GM21423 (cell line): ENCODE data around the gene KAZN.

Source experiments
- ATAC-seq: cut with Tn5 transposase; IDR thresholded peaks from one replicate; pipeline ENCODE4 v1.9.1; 2021; ENCODE audit warnings: mild to moderate bottlenecking, moderate library complexity; ENCODE audit not compliant: unreplicated experiment

KAZN gene

DNA sequence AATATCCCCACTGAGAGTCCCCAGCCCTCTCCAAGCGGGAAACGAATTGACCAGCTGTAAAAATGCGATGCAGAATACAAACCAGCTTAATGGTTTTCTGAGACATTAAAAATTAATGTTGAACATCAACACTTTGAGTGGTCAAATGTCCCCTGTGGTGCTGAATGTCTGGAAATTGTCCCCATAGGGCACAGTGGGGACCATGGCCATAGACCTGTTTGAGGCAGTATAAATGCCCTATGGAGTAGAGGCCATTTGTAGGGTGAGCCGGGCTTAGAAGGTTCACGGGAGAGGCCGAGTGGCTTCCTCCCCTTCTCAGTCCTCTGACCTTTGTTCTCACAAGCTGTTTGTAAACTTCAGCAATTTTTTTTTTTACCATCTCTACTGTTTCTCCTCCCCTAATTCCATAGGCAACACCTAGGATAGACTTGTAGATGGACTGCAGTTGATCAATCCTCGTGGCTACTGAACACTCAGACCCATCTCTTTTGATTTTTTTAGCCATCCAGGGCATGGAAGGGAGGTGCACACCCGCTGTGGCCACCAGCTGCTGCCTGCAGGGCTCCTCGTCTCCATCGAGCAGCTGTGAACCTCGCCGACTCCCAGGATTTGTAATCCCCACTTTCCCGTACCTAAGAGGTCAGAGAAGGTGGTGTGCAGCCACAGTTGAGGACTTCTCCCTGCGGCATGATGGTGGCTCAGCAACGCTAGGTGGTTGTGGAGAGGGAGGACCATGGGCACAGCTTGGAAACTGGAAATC lies 41.0 kb downstream of the KAZN start:
- ATAC-seq, result no peak

DNA sequence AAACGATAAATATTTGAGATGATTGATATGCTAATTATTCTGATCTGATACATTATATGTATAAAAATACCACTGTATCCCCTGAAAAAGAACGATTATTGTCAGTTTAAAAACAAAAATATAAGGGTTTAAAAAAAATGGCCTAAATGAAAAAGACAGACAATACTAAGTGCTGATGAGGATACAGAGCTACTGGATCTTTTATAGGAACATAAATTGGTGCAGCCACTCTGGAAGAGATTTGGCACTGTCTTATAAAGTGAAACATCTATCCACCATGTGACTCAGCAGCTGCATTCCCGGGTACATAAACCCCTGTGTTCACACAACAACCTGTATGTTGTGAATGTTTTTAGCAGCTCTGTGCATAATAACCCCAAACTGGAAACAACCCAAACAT lies 44.2 kb downstream of the KAZN start:
- no peak for ATAC-seq

- no peak for ATAC-seq
Observed at GRCh38 chr1:14646973-14647372, 48.5 kb downstream of the KAZN start.

DNA sequence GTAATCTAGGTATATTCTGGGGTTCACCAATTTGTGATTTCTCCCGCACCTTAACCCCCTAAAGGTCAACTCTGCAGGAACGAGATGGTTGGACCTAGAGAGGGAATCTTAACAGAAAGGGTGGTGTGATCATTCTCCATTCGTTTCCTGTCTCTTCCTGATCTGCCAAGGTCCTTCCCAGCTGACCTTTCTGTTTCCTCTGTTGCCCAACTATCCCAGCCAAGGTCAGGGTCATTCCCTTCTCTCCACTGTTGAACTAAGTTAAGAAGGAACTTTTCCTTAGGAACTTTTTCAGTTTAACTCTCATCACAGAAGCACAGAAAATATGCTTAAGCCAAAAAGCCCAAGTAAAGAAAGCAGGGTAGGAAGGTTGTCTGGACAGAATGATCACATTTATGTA lies 49.3 kb downstream of the KAZN start:
- no peak for ATAC-seq

- no peak for ATAC-seq
Observed at GRCh38 chr1:14648391-14648790, 49.9 kb downstream of the KAZN start.

DNA sequence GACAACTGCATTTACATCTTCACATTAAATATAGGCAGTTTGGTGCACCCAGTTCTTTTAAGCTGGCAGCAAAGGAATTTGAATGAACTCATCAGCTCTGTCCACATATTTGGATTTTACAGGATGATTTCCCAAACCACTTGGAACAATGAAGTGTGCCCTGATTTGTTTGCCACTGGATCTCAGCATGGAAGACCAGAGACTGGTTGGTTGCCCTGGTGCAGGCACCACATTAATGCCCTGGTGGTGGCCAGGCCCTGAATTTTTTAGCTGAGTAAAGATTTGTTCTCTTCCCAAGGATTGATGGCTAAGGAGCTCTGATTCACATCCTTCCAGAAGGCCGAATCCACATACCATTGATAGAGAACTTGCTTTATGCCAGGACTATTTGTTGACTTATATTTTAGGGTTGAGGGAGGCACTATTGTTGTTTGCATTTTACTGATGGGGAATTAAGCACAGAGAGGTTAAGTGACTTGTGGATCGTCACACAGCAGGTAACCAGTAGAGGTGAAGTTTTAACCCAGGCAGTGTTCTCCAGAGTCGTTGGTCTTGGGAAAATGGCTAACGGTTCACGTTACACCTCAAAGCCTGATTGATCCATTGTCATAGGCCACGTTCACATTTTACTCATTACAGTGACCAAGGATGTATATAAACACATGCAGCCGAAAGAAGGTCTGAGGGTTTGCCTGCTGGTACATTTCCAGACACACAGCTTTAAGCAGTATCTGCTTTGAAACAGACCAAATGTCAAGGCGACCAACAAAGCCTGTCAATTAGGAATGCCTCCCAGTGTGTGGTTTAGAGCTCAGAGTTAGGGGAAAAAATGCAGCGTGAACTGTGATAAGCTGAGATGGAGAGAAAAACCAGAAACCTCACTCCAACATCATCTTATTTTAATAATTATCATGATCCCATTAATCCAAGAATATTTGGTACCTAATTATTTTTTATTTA lies 50.7 kb downstream of the KAZN start:
- no peak for ATAC-seq

DNA sequence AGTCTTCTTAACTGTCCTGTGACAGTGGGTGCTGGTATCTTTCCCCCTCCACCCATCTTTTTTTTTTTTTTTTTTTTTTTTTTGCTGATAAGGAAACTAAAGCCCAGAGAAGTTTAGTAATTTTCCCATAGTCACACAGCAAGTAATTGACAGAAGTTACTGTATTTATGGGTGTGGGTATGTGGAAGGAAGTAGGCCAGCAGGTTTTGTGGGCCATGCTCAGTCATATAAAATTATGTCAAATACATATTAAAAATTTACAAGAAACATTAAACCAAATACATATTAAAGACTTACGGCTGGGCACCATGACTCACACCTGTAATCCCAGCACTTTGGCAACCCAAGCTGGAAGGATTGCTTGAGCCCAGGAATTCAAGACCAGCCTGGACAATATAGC lies 51.5 kb downstream of the KAZN start:
- no peak for ATAC-seq

- ATAC-seq, result no peak
Observed at GRCh38 chr1:14650951-14651350, 52.5 kb downstream of the KAZN start.

GRCh38 chr1:14652840-14653239 lies 54.4 kb downstream of the KAZN start:
- ATAC-seq, result no peak

- no peak for ATAC-seq
Observed at GRCh38 chr1:14653461-14653960, 55.0 kb downstream of the KAZN start.

DNA sequence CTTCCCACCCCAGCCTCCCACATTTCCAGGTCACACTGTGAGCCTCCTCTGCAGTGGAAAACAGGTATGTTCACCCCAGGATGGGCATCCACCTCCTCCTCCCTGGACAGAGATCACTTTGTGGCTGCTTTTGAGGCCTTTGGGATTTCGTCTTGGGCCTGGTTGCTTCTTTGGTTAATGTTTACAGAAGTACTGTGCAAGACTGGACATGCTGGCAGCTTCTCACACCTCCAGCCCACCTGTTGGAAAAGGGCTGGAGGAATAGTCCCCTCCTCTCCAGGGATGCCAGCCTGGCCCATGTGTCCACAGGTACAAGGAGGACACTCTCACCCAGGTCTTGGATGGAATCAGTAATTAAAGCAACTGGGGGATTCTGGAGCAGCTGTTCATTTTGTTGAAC lies 56.1 kb downstream of the KAZN start:
- no peak for ATAC-seq

DNA sequence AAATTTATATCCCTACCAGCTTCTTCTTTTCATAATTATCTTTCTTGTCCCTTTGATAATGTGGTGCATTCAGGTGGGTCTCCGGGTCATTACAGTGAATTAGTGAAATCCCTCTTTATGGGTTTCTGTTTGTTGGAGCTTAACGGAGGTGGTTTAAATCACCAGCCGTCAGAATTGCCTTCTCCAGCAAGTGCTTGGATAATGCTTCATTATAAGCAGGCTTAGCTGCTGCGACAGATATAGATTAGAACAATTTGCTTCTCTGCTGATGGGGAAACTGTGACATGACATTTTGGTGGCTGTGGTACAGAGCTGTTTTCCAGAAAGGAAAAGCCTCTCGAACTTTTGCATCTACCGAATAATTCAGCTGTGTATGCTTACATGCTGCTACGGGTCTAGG lies 56.9 kb downstream of the KAZN start:
- ATAC-seq, result no peak

- ATAC-seq, result no peak
Observed at GRCh38 chr1:14656384-14656937, 58.0 kb downstream of the KAZN start.

DNA sequence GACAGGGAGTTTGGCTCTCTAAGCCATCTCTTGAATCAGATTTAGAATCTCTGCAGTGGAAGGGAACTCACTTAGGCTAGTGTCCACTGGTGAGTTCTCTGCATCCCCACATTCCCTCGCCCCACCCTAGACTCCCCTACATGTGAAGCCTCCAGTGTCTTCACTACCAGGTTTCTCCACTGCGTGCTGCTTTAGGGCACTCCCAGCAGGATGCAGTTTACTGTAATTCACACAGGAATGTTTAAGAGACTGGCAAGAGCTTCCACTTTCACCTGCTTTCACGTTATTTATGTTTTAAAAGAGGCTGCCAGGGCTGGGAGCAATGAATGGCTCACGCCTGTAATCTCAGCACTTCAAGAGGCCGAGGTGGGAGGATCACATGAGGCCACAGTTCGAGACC lies 60.2 kb downstream of the KAZN start:
- no peak for ATAC-seq

DNA sequence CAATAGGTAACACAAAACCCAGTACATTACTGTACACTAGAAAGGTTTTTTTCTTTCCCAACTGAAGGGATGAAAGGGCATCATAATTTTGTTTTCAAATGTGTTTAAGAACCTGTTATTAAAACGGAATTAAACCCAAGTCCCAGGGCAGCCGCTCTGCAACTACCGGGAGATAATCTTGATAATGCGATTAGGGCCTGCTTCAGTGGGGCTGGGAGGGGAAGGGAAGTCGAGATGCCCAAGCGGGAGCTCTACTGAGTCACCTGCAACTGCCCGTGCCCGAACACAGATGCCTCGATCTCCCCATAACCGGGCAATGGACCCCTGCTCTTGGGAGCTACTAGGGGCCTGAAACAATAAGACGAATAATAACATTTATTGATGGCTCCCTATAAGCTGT lies 61.4 kb downstream of the KAZN start:
- ATAC-seq, result no peak

DNA sequence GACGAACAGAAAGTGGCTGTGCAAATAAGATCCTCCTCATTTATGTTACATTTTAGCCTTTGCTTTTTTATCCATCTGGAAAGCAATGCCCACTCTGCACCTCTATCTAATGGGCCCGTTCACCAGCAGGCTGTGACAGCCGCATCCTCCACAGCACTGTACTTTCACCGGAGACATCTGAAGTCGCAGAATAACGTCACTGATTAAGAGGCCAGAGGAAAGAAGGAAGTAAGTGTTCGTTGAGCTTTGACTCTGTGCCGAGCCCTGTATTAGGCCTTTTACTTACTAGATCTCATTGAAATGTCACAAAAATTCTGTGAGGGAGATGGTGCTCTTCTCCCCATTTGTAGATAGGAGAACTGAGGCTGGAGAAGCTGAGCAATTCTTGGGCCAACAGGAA lies 62.3 kb downstream of the KAZN start:
- ATAC-seq, result no peak

GRCh38 chr1:14661222-14661621 lies 62.7 kb downstream of the KAZN start:
- no peak for ATAC-seq

GRCh38 chr1:14662116-14662515 lies 63.6 kb downstream of the KAZN start:
- no peak for ATAC-seq

DNA sequence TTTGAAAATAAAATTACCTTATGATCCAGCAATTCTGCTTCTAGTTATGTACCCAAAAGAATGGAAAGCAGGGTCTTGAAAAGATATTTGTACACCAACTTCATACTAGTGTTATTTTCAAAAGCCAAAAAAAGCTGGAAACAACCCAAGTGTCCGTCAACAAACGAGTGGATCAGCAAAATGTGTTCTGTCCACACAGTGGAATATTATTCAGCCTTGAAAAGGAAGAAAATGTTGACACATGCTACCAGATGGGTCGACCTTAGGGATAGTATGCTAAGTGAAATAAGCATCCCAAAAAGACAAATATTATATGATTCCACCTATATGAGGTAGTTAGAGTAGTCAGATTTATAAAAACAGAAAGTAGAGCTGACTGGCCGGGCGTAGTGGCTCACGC lies 65.3 kb downstream of the KAZN start:
- ATAC-seq, result no peak

- ATAC-seq, result no peak
Observed at GRCh38 chr1:14666373-14666772, 67.9 kb downstream of the KAZN start.

GRCh38 chr1:14666962-14667650 lies 68.6 kb downstream of the KAZN start:
- no peak for ATAC-seq
